H9 (cell line): ENCODE results near the gene UQCRHL. TPM values are rescaled to one million over a fixed set of nuclear protein-coding genes. Genes with fewer than 3 reads are reported as not detected.
A peak's percentile ranks its signal among the peaks of the same experiment; 100 is the strongest.

Experiments used
- DNase-seq: peaks from one replicate; pipeline ENCODE4 v3.0.0-alpha.2; 2017
- H2AFZ ChIP-seq: one replicate; pipeline ENCODE4 v1.6.1; 2013; ENCODE audit warnings: mild to moderate bottlenecking, low read length, control low read depth, moderate library complexity
- H2AK5ac ChIP-seq: 2 replicates; pipeline ENCODE4 v1.6.1; 2013; ENCODE audit warnings: low read length, control low read depth, mixed read lengths; ENCODE audit not compliant: insufficient read length
- H2BK120ac ChIP-seq: one replicate; pipeline ENCODE4 v1.6.1; 2013; ENCODE audit warnings: low read depth, mild to moderate bottlenecking, low read length, control low read depth, inconsistent platforms; ENCODE audit not compliant: poor library complexity, severe bottlenecking
- H2BK12ac ChIP-seq: 2 replicates; pipeline ENCODE4 v1.6.1; 2013; ENCODE audit warnings: low read length, control low read depth, mixed read lengths, low read depth; ENCODE audit not compliant: insufficient read length
- H2BK15ac ChIP-seq: 2 replicates; pipeline ENCODE4 v1.6.1; 2013; ENCODE audit warnings: low read depth, low read length, control low read depth
- H2BK20ac ChIP-seq: one replicate; pipeline ENCODE4 v1.6.1; 2013; ENCODE audit warnings: low read depth, mild to moderate bottlenecking, low read length, control low read depth, inconsistent platforms; ENCODE audit not compliant: poor library complexity, severe bottlenecking
- H2BK5ac ChIP-seq: 2 replicates; pipeline ENCODE4 v1.6.1; 2013; ENCODE audit warnings: low read length, control low read depth, mixed read lengths; ENCODE audit not compliant: insufficient read length
- H3K14ac ChIP-seq: 2 replicates; pipeline ENCODE4 v1.6.1; 2013; ENCODE audit warnings: low read length, control low read depth; ENCODE audit not compliant: insufficient read depth
- H3K18ac ChIP-seq: 2 replicates; pipeline ENCODE4 v1.6.1; 2013; ENCODE audit warnings: low read depth, mild to moderate bottlenecking, mixed read lengths, low read length, control low read depth; ENCODE audit not compliant: insufficient read length
- H3K23ac ChIP-seq: 2 replicates; pipeline ENCODE4 v1.6.1; 2013; ENCODE audit warnings: low read length, control low read depth, mixed read lengths, low read depth; ENCODE audit not compliant: insufficient read length
- H3K23me2 ChIP-seq: 2 replicates; pipeline ENCODE4 v1.6.1; 2013; ENCODE audit warnings: low read depth, mild to moderate bottlenecking, mixed read lengths, low read length, control low read depth; ENCODE audit not compliant: insufficient read length, poor library complexity, severe bottlenecking
- H3K27ac ChIP-seq: 2 replicates; pipeline ENCODE4 v1.5.1; 2013; ENCODE audit warnings: low read length, control low read depth, mixed read lengths, low read depth; ENCODE audit not compliant: insufficient read length
- H3K27me3 ChIP-seq: 2 replicates; pipeline ENCODE4 v1.6.1; 2013; ENCODE audit warnings: low read length, control low read depth, inconsistent platforms; ENCODE audit not compliant: insufficient read depth
- H3K4ac ChIP-seq: 2 replicates; pipeline ENCODE4 v1.6.1; 2013; ENCODE audit warnings: low read depth, mild to moderate bottlenecking, control low read depth, inconsistent platforms, low read length, moderate library complexity
- H3K4me1 ChIP-seq: 2 replicates; pipeline ENCODE4 v1.6.1; 2013; ENCODE audit warnings: low read length, control low read depth, inconsistent platforms; ENCODE audit not compliant: insufficient read depth
- H3K4me2 ChIP-seq: 2 replicates; pipeline ENCODE4 v1.6.1; 2013; ENCODE audit warnings: low read length, control low read depth, mixed read lengths; ENCODE audit not compliant: insufficient read length, insufficient read depth
- H3K56ac ChIP-seq: 2 replicates; pipeline ENCODE4 v1.6.1; 2013; ENCODE audit warnings: low read depth, mild to moderate bottlenecking, mixed read lengths, low read length, control low read depth; ENCODE audit not compliant: insufficient read length
- H3K79me1 ChIP-seq: 2 replicates; pipeline ENCODE4 v1.6.1; 2013; ENCODE audit warnings: low read depth, mild to moderate bottlenecking, moderate library complexity, low read length, control low read depth, inconsistent platforms; ENCODE audit not compliant: insufficient read depth, poor library complexity, severe bottlenecking
- H3K79me2 ChIP-seq: 2 replicates; pipeline ENCODE4 v1.6.1; 2013; ENCODE audit warnings: low read length, control low read depth, inconsistent platforms; ENCODE audit not compliant: insufficient read depth
- H3K9ac ChIP-seq: 2 replicates; pipeline ENCODE4 v1.6.1; 2013; ENCODE audit warnings: low read length, control low read depth, mixed read lengths; ENCODE audit not compliant: insufficient read length; ENCODE audit errors: extremely low read depth
- H3K9me3 ChIP-seq: one replicate; pipeline ENCODE4 v1.6.1; 2013; ENCODE audit warnings: low read depth, low read length, inconsistent platforms; ENCODE audit not compliant: control insufficient read depth
- H3T11ph ChIP-seq: one replicate; pipeline ENCODE4 v1.6.1; 2013; ENCODE audit warnings: mild to moderate bottlenecking, low read length, control low read depth, inconsistent platforms
- H4K20me1 ChIP-seq: one replicate; pipeline ENCODE4 v1.6.1; 2013; ENCODE audit not compliant: control insufficient read depth, insufficient read length, insufficient read depth
- H4K5ac ChIP-seq: 2 replicates; pipeline ENCODE4 v1.6.1; 2013; ENCODE audit warnings: low read depth, mild to moderate bottlenecking, mixed read lengths, low read length, control low read depth; ENCODE audit not compliant: insufficient read length
- H4K8ac ChIP-seq: replicated peaks from 2 replicates; pipeline ENCODE4 v1.6.1; 2013; ENCODE audit warnings: low read length, control low read depth, mixed read lengths, low read depth; ENCODE audit not compliant: insufficient read length
- H4K91ac ChIP-seq: 2 replicates; pipeline ENCODE4 v1.6.1; 2013; ENCODE audit warnings: low read depth, mild to moderate bottlenecking, moderate library complexity, mixed read lengths, low read length, control low read depth; ENCODE audit not compliant: insufficient read length
- H3K27ac Mint-ChIP-seq, 3 experiments: 2 replicates in 2 of 3; 3 replicates in 1 of 3; pipeline ENCODE4 v1.8.0; 2020 to 2021; ENCODE audit warnings: mixed read lengths in 3 of 3, mild to moderate bottlenecking in 1 of 3, moderate library complexity in 1 of 3
- H3K27me3 Mint-ChIP-seq: 2 replicates; pipeline ENCODE4 v1.8.0; 2021; ENCODE audit warnings: low read depth, mild to moderate bottlenecking, moderate library complexity, mixed read lengths
- H3K36me3 Mint-ChIP-seq, 3 experiments: 2 replicates in 2 of 3; 3 replicates in 1 of 3; pipeline ENCODE4 v1.8.0; 2020 to 2021; ENCODE audit warnings: low read depth in 3 of 3, mixed read lengths in 3 of 3; ENCODE audit not compliant: insufficient read depth in 1 of 3
- H3K4me1 Mint-ChIP-seq, 2 experiments: 2 replicates each; pipeline ENCODE4 v1.8.0; 2020; ENCODE audit warnings: mixed read lengths in 2 of 2
- H3K4me3 Mint-ChIP-seq, 2 experiments: 2 replicates in 1 of 2; 3 replicates in 1 of 2; pipeline ENCODE4 v1.8.0; 2020 to 2021; ENCODE audit warnings: mild to moderate bottlenecking in 2 of 2, mixed read lengths in 2 of 2, moderate library complexity in 1 of 2
- H3K9me3 Mint-ChIP-seq, 2 experiments: 2 replicates in 1 of 2; 3 replicates in 1 of 2; pipeline ENCODE4 v1.8.0; 2020; ENCODE audit warnings: mild to moderate bottlenecking in 2 of 2, mixed read lengths in 2 of 2, moderate library complexity in 1 of 2
- CTCF ChIP-seq: fragments of 200-600 bp; sonication (generic); conservative IDR thresholded peaks from 3 replicates; pipeline ENCODE4 v1.8.0; 2021; ENCODE audit warnings: antibody characterized with exemption, mild to moderate bottlenecking
- whole genome bisulfite sequencing: extraction: QIAGEN DNeasy Blood & Tissue Kit; methylation state at CpG from one replicate; pipeline ENCODE4 v1.1.7; 2013; ENCODE audit warnings: missing lambda C conversion rate, low lambda C conversion rate, mixed read lengths; ENCODE audit not compliant: insufficient read length; ENCODE audit errors: extremely low coverage; 5-methylcytosine and 5-hydroxymethylcytosine counted together
- total RNA-seq: library from RNA; stranded (reverse); gene quantifications from 2 replicates; pipeline ENCODE4 v1.2.1, GENCODE V29; 2021

The UQCRHL gene
- total RNA-seq, 1 experiment from 2014 or later, result 2.0 TPM

GRCh38 chr1:15810073-15810472, 2.6 kb upstream of the UQCRHL start:
- no peak overlapping the region for H3T11ph ChIP-seq
- H4K91ac ChIP-seq, result no peak overlapping the region
- H4K20me1 ChIP-seq, result no peaks in the 10 kb centered on the region
- H2BK12ac ChIP-seq, result no peak overlapping the region
- H2BK15ac ChIP-seq, result no peak overlapping the region
- H4K5ac ChIP-seq, result no peak overlapping the region
- H3K4me1 ChIP-seq, result no peaks in the 10 kb centered on the region; the same call in 1 of the 2 replicates
- no peak overlapping the region for H3K4me2 ChIP-seq
- H3K23me2 ChIP-seq, result no peaks in the 10 kb centered on the region
- H3K23ac ChIP-seq, result no peak overlapping the region
- no peaks in the 10 kb centered on the region for H3K79me1 ChIP-seq
- H3K4me1 Mint-ChIP-seq, result peaks cover 6 to 7% of the 10 kb centered on the region in 2 experiments
- no peak overlapping the region for H2BK5ac ChIP-seq
- no peak overlapping the region for H2AK5ac ChIP-seq
- no CpG with 5 or more reads among the region's 1 CpG for WGBS
- H3K4me3 Mint-ChIP-seq, result no peak overlapping the region
- 0 out of 7 replicates have a peak overlapping the region, but pooled peaks of 1 of the 3 experiments have one; percentile 18 for H3K27ac Mint-ChIP-seq
- H3K27ac ChIP-seq, result no peak overlapping the region
- H3K27me3 Mint-ChIP-seq, result peaks cover 2% of the 10 kb centered on the region; the same call in 1 of the 2 replicates
- H3K9me3 Mint-ChIP-seq, result no peaks in the 10 kb centered on the region
- no peak overlapping the region for H2BK20ac ChIP-seq
- no peak overlapping the region for H3K18ac ChIP-seq
- H3K27me3 ChIP-seq, result no peaks in the 10 kb centered on the region
- H2BK120ac ChIP-seq, result no peak overlapping the region
- no peak overlapping the region for H3K56ac ChIP-seq
- H3K9me3 ChIP-seq, result no peaks in the 10 kb centered on the region
- no peak overlapping the region for H4K8ac ChIP-seq
- no peak overlapping the region for H2AFZ ChIP-seq
- no peak overlapping the region for H3K14ac ChIP-seq
- no peak overlapping the region for H3K4ac ChIP-seq
- H3K36me3 Mint-ChIP-seq, result no peaks in the 10 kb centered on the region
- DNase-seq, result no peak
- H3K79me2 ChIP-seq, result no peaks in the 10 kb centered on the region
- TF ChIP-seq CTCF, result no peak
- H3K9ac ChIP-seq, result no peak overlapping the region
